Kidney (tissue), 14 donors: Measurements from ENCODE around the gene ADGRG1. TPM values are rescaled to one million over a fixed set of nuclear protein-coding genes. Genes with fewer than 3 reads are reported as not detected.

Source experiments
- DNase-seq, 5 donors: peaks; one replicate each; pipeline ENCODE4 v3.0.0-alpha.2; 2013 to 2020
- FAIRE-seq: peaks from 2 replicates; lab custom pipeline; 2012; peaks lifted over from hg19 to GRCh38; lab: Jason Lieb, UNC
- H3K27ac ChIP-seq, 2 donors: one replicate each; pipeline ENCODE4 v1.7.0; 2013; ENCODE audit warnings: low read depth in 2 of 2, low read length in 2 of 2, inconsistent platforms in 1 of 2
- H3K27me3 ChIP-seq: one replicate; pipeline ENCODE4 v1.7.1; 2013; ENCODE audit warnings: low read length, inconsistent platforms; ENCODE audit not compliant: control insufficient read depth, insufficient read depth
- H3K36me3 ChIP-seq, 3 donors: one replicate each; pipeline versions ENCODE4 v1.7.0 to v1.7.1; 2013; ENCODE audit warnings: low read length in 3 of 3, control low read depth in 1 of 3, inconsistent platforms in 1 of 3; ENCODE audit not compliant: insufficient read depth in 3 of 3, control insufficient read depth in 2 of 3
- H3K4me1 ChIP-seq, 3 donors: one replicate each; pipeline versions ENCODE4 v1.7.0 to v1.7.1; 2013; ENCODE audit warnings: low read length in 3 of 3, inconsistent platforms in 1 of 3, low read depth in 1 of 3; ENCODE audit not compliant: control insufficient read depth in 2 of 3, insufficient read depth in 2 of 3
- H3K4me3 ChIP-seq, 3 donors: one replicate each; pipeline versions ENCODE4 v1.7.0 to v1.8.1; 2013; ENCODE audit warnings: low read length in 3 of 3, control low read depth in 1 of 3, inconsistent platforms in 1 of 3
- H3K9ac ChIP-seq, 3 donors: one replicate each; pipeline versions ENCODE4 v1.7.0 to v1.7.1; 2013; ENCODE audit warnings: low read length in 3 of 3, control low read depth in 1 of 3, inconsistent platforms in 1 of 3
- H3K9me3 ChIP-seq, 3 donors: one replicate each; pipeline versions ENCODE4 v1.7.0 to v1.7.1; 2013; ENCODE audit warnings: low read length in 3 of 3, control low read depth in 1 of 3, inconsistent platforms in 1 of 3; ENCODE audit not compliant: control insufficient read depth in 2 of 3, insufficient read depth in 1 of 3
- intact Hi-C: fragments of 100-400 bp; cut with DNase I; formaldehyde crosslinking; loops from one replicate; pipeline ENCODE4 v1.11.1; 2022
- polyA plus RNA-seq: library from polyadenylated mRNA; stranded (reverse); fragments of 350-450 nt; fragmentation: Illumina TruSeq; extraction: RNeasy Lipid Tissue Mini Kit (QIAGEN cat#74804); gene quantifications from one replicate; pipeline ENCODE4 v1.2.3, GENCODE V29; 2014; ENCODE audit warnings: low read depth, low replicate concordance; ENCODE audit not compliant: insufficient read depth
- total RNA-seq: library from RNA; stranded (reverse); fragmentation: NEBNext Ultra II Directional; extraction: Animal tissue kit (Norgen Biotek cat#: 25700); gene quantifications from one replicate; pipeline ENCODE4 v1.2.1, GENCODE V29; 2021
- TF ChIP-seq, protein P1 (sequence below): IDR thresholded peaks from 3 replicates; pipeline ENCODE4 v1.5.1; 2012; ENCODE audit warnings: mild to moderate bottlenecking, moderate library complexity, borderline replicate concordance; ENCODE audit not compliant: insufficient read depth; ENCODE audit errors: extremely low read depth
- donor health status: control.
- donor health status: control.
- donor health status: control.
- donor health status: control.
- donor health status: control.
- donor health status: DM: yes; HTN: yes; CAD: no.
- donor health status: Normal renal cell carcinoma (clear cell type).

ADGRG1 gene
- total and polyA plus RNA-seq, 2 donors from 2014 or later: 188 to 351 TPM

DNA sequence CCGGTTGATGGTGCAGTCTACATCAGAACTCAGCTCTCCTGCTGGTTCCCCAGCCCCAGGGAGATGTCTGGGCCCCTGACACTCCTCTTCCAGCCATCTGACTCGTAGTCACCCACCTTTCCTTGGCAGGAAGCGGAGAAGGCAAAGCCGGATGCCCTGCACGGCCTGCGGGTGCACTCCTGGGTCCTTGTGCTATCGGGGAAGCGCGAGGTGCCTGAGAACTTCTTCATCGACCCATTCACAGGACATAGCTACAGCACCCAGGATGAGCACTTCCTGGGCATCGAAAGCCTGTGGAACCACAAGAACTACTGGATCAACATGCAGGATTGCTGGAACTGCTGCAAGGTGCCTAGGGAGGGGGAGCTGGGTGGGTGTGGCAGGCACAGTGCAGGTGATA is 78.9 kb downstream of the ADGRG1 start:
- no peaks in the 10 kb centered on the region for H3K27me3 ChIP-seq
- no peak for DNase-seq
- H3K9me3 ChIP-seq: no peaks in the 10 kb centered on the region
- H3K27ac ChIP-seq: no peak overlapping the region
- H3K9ac ChIP-seq: no peak overlapping the region
- H3K4me3 ChIP-seq: no peak overlapping the region
- no peaks in the 10 kb centered on the region for H3K36me3 ChIP-seq
- FAIRE-seq: no peak
- intact Hi-C loops: no loop called here
- H3K4me1 ChIP-seq: no peaks in the 10 kb centered on the region
- TF ChIP-seq, protein P1, sequence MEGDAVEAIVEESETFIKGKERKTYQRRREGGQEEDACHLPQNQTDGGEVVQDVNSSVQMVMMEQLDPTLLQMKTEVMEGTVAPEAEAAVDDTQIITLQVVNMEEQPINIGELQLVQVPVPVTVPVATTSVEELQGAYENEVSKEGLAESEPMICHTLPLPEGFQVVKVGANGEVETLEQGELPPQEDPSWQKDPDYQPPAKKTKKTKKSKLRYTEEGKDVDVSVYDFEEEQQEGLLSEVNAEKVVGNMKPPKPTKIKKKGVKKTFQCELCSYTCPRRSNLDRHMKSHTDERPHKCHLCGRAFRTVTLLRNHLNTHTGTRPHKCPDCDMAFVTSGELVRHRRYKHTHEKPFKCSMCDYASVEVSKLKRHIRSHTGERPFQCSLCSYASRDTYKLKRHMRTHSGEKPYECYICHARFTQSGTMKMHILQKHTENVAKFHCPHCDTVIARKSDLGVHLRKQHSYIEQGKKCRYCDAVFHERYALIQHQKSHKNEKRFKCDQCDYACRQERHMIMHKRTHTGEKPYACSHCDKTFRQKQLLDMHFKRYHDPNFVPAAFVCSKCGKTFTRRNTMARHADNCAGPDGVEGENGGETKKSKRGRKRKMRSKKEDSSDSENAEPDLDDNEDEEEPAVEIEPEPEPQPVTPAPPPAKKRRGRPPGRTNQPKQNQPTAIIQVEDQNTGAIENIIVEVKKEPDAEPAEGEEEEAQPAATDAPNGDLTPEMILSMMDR: no peak

DNA sequence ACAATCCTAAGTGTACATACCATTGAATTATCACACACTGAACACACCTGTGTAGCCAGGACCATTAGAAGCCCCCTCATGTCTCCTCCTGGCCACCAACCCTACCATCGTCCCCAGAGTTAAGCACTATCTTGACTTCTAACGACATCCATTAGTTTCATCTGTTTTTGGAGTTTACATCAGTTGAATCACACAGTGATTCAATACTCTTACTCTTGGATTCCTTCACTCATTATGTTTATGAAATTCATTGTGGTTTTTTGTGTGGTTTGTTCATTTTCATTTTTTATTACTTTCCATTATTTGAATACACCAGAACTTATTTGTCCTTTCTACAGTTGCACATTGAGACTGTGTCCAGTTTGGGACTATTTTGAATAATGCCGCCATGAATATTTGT is 79.7 kb downstream of the ADGRG1 start:
- Histone ChIP-seq H3K36me3 (no peaks in the 10 kb centered on the region), H3K27ac (no peak overlapping the region), H3K4me1 (no peaks in the 10 kb centered on the region), H3K4me3 (no peak overlapping the region), H3K9ac (no peak overlapping the region), H3K27me3 (no peaks in the 10 kb centered on the region), H3K9me3 (no peaks in the 10 kb centered on the region)
- no peak for DNase-seq
- TF ChIP-seq, protein P1: no peak
- intact Hi-C loops: no loop called here
- FAIRE-seq: no peak

DNA sequence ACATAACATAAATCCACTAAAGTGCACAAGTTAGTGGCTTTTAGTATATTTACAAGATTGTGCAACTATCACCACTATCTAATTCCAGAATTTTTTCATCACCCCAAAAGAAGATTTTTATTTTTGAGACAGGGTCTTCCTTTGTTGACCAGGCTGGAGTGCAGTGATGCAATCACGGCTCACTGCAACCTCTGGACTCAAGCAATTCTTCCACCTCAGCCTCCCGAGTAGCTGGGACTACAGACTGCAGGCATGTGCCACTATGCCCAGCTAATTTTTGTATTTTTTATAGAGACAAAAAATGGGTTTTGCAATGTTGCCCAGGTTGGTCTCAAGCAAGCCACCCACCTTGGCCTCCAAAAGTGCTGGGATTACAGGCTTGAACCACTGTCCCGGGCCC is 81.2 kb downstream of the ADGRG1 start:
- Histone ChIP-seq H3K9me3 (no peaks in the 10 kb centered on the region), H3K36me3 (no peaks in the 10 kb centered on the region), H3K27me3 (no peaks in the 10 kb centered on the region), H3K4me1 (no peaks in the 10 kb centered on the region), H3K9ac (no peak overlapping the region), H3K4me3 (no peak overlapping the region), H3K27ac (no peak overlapping the region)
- intact Hi-C loops: no loop called here
- FAIRE-seq (no peak), DNase-seq (no peak)
- TF ChIP-seq, protein P1: no peak

DNA sequence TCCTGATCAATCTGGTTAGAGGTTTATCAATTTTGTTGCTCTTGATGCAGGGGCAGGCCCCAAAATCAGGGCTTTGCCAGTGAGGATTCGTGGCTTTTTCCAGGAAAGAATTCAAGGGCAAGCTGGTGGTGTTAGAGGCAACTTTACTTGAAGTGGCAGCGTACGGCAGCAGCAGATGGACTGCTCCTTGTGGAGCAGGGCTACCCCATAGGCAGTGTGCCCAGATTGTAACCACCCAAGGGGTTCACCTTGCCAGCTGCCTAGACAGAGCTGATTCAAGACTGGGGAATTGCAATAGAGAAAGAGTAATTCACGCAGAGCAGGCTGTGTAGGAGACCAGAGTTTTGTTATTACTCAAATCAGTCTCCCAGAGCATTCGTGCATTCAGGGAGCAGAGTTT is 82.9 kb downstream of the ADGRG1 start:
- no peak overlapping the region for H3K27ac ChIP-seq
- H3K36me3 ChIP-seq: no peaks in the 10 kb centered on the region
- FAIRE-seq: no peak
- no peaks in the 10 kb centered on the region for H3K9me3 ChIP-seq
- H3K27me3 ChIP-seq: no peaks in the 10 kb centered on the region
- intact Hi-C loops: no loop called here
- TF ChIP-seq, protein P1: no peak
- no peak for DNase-seq
- no peak overlapping the region for H3K9ac ChIP-seq
- no peak overlapping the region for H3K4me3 ChIP-seq
- H3K4me1 ChIP-seq: no peaks in the 10 kb centered on the region
